ENCODE results near the gene AFAP1L2.
A peak's percentile ranks its signal among the peaks of the same experiment; 100 is the strongest.

Gene AFAP1L2

GRCh38 chr10:114372995-114373394 lies 31.3 kb downstream of the AFAP1L2 start:
- H3K4me3 ChIP-seq (ENCODE audit: low read length in 2 of 2) = no peak overlapping the region
- peaks cover 40% of the 10 kb centered on the region for H3K4me1 ChIP-seq (ENCODE audit: control insufficient read depth, insufficient read depth, low read length)
- no peak overlapping the region for H3K9ac ChIP-seq (ENCODE audit: low read length in 2 of 2)
- no peak overlapping the region for H3K27ac ChIP-seq (ENCODE audit: low read length)
- H3K27me3 ChIP-seq (ENCODE audit: control insufficient read depth in 1 of 2, insufficient read depth in 2 of 2, low read length in 2 of 2) = no peaks in the 10 kb centered on the region
- H3K36me3 ChIP-seq (ENCODE audit: control insufficient read depth in 2 of 2, insufficient read depth in 2 of 2, low read length in 2 of 2) = no peaks in the 10 kb centered on the region
- H3K9me3 ChIP-seq (ENCODE audit: control insufficient read depth in 2 of 2, low read length in 2 of 2) = no peaks in the 10 kb centered on the region

DNA sequence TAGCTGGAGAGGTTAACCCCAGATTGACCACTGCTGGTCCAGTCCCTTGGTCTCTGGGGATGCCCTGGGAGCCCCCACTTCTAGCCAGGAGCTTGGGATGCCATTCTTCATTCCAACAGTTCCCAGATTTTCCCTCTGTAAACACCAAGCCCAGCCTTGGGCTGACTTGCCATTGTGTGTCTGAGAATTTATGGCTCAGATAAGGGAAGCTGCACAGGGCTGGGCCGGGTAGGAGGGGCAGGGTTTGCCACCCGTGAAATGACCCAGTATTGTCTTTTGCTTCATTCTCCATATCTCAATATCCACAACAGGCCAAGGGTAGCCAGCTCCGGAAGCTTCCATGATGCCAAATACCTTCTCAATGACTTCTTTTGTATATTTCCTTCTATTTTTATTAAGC lies 32.1 kb downstream of the AFAP1L2 start:
- Histone ChIP-seq H3K9ac (ENCODE audit: low read length in 2 of 2) (no peak overlapping the region), H3K27ac (ENCODE audit: low read length) (no peak overlapping the region), H3K27me3 (ENCODE audit: control insufficient read depth in 1 of 2, insufficient read depth in 2 of 2, low read length in 2 of 2) (no peaks in the 10 kb centered on the region), H3K36me3 (ENCODE audit: control insufficient read depth in 2 of 2, insufficient read depth in 2 of 2, low read length in 2 of 2) (no peaks in the 10 kb centered on the region), H3K9me3 (ENCODE audit: control insufficient read depth in 2 of 2, low read length in 2 of 2) (no peaks in the 10 kb centered on the region), H3K4me1 (ENCODE audit: control insufficient read depth, insufficient read depth, low read length) (peaks cover 48% of the 10 kb centered on the region), H3K4me3 (ENCODE audit: low read length in 2 of 2) (no peak overlapping the region)

DNA sequence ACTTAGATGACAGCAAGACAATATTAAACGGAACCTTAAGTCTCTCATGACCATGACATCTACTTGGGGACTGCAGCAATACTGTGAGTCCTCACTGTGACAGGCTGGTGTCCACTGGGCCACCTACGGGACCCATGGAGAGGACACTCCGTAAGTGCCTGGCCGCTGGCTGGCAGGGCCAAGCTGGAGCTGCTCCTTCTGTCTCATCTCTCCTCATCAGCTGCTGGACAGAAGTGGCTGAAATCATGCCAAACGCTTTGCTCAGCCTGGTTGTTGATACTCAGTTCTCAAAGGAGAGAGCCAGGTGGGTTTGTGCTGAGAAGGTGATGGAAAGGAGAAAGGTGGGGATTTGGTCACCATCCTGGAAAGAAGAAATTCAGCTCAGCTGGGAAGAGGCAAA lies 33.3 kb downstream of the AFAP1L2 start:
- Histone ChIP-seq H3K9me3 (ENCODE audit: control insufficient read depth in 2 of 2, low read length in 2 of 2) (no peaks in the 10 kb centered on the region), H3K27me3 (ENCODE audit: control insufficient read depth in 1 of 2, insufficient read depth in 2 of 2, low read length in 2 of 2) (no peaks in the 10 kb centered on the region), H3K27ac (ENCODE audit: low read length) (peak overlapping the region; percentile 31), H3K9ac (ENCODE audit: low read length in 2 of 2) (no peak overlapping the region), H3K4me1 (ENCODE audit: control insufficient read depth, insufficient read depth, low read length) (peaks cover 52% of the 10 kb centered on the region), H3K36me3 (ENCODE audit: control insufficient read depth in 2 of 2, insufficient read depth in 2 of 2, low read length in 2 of 2) (no peaks in the 10 kb centered on the region), H3K4me3 (ENCODE audit: low read length in 2 of 2) (no peak overlapping the region)

GRCh38 chr10:114370199-114370598 lies 34.1 kb downstream of the AFAP1L2 start:
- H3K27me3 ChIP-seq (ENCODE audit: control insufficient read depth in 1 of 2, insufficient read depth in 2 of 2, low read length in 2 of 2) = no peaks in the 10 kb centered on the region
- peak overlapping the region; percentile 31 for H3K27ac ChIP-seq (ENCODE audit: low read length)
- H3K36me3 ChIP-seq (ENCODE audit: control insufficient read depth in 2 of 2, insufficient read depth in 2 of 2, low read length in 2 of 2) = no peaks in the 10 kb centered on the region
- no peaks in the 10 kb centered on the region for H3K9me3 ChIP-seq (ENCODE audit: control insufficient read depth in 2 of 2, low read length in 2 of 2)
- no peak overlapping the region for H3K4me3 ChIP-seq (ENCODE audit: low read length in 2 of 2)
- H3K4me1 ChIP-seq (ENCODE audit: control insufficient read depth, insufficient read depth, low read length) = peaks cover 48% of the 10 kb centered on the region
- no peak overlapping the region for H3K9ac ChIP-seq (ENCODE audit: low read length in 2 of 2)

DNA sequence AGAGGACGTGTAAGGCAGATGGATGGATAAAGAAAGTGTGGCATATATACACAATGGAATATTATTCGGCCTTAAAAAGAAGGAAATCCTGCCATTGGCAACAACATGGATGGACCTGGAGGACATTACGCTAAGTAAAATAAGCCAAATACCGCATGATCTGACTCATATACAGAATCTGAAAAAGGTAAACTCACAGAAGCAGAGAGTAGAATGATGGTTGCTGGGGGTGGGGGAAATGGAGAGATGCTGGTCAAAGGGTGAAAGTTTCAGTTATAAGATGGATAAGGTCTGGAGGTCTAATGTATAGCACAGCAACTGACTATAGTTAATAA lies 36.3 kb downstream of the AFAP1L2 start:
- no peaks in the 10 kb centered on the region for H3K36me3 ChIP-seq (ENCODE audit: control insufficient read depth in 2 of 2, insufficient read depth in 2 of 2, low read length in 2 of 2)
- peak overlapping the region; percentile 76 for H3K27ac ChIP-seq (ENCODE audit: low read length)
- H3K9me3 ChIP-seq (ENCODE audit: control insufficient read depth in 2 of 2, low read length in 2 of 2) = no peaks in the 10 kb centered on the region
- H3K4me1 ChIP-seq (ENCODE audit: control insufficient read depth, insufficient read depth, low read length) = peaks cover 40% of the 10 kb centered on the region
- H3K9ac ChIP-seq (ENCODE audit: low read length in 2 of 2) = no peak overlapping the region
- H3K4me3 ChIP-seq (ENCODE audit: low read length in 2 of 2) = no peak overlapping the region
- H3K27me3 ChIP-seq (ENCODE audit: control insufficient read depth in 1 of 2, insufficient read depth in 2 of 2, low read length in 2 of 2) = no peaks in the 10 kb centered on the region

GRCh38 chr10:114367351-114368056 lies 36.8 kb downstream of the AFAP1L2 start:
- no peak overlapping the region for H3K4me3 ChIP-seq (ENCODE audit: low read length in 2 of 2)
- H3K36me3 ChIP-seq (ENCODE audit: control insufficient read depth in 2 of 2, insufficient read depth in 2 of 2, low read length in 2 of 2) = no peaks in the 10 kb centered on the region
- peaks cover 41% of the 10 kb centered on the region for H3K4me1 ChIP-seq (ENCODE audit: control insufficient read depth, insufficient read depth, low read length)
- no peaks in the 10 kb centered on the region for H3K27me3 ChIP-seq (ENCODE audit: control insufficient read depth in 1 of 2, insufficient read depth in 2 of 2, low read length in 2 of 2)
- peak overlapping the region in 1 of 2 donors; percentile 5 for H3K9ac ChIP-seq (ENCODE audit: low read length in 2 of 2)
- H3K9me3 ChIP-seq (ENCODE audit: control insufficient read depth in 2 of 2, low read length in 2 of 2) = no peaks in the 10 kb centered on the region
- peak overlapping the region; percentile 76 for H3K27ac ChIP-seq (ENCODE audit: low read length)

GRCh38 chr10:114364726-114365125 lies 39.6 kb downstream of the AFAP1L2 start:
- no peaks in the 10 kb centered on the region for H3K27me3 ChIP-seq (ENCODE audit: control insufficient read depth in 1 of 2, insufficient read depth in 2 of 2, low read length in 2 of 2)
- peak overlapping the region; percentile 24 for H3K27ac ChIP-seq (ENCODE audit: low read length)
- H3K9me3 ChIP-seq (ENCODE audit: control insufficient read depth in 2 of 2, low read length in 2 of 2) = no peaks in the 10 kb centered on the region

GRCh38 chr10:114363745-114364454 lies 40.4 kb downstream of the AFAP1L2 start:
- peak overlapping the region; percentile 24 for H3K27ac ChIP-seq (ENCODE audit: low read length)
- H3K9me3 ChIP-seq (ENCODE audit: control insufficient read depth in 2 of 2, low read length in 2 of 2) = no peaks in the 10 kb centered on the region
- no peak overlapping the region for H3K4me3 ChIP-seq (ENCODE audit: low read length in 2 of 2)
- peaks cover 41% of the 10 kb centered on the region for H3K4me1 ChIP-seq (ENCODE audit: control insufficient read depth, insufficient read depth, low read length)
- H3K27me3 ChIP-seq (ENCODE audit: control insufficient read depth in 1 of 2, insufficient read depth in 2 of 2, low read length in 2 of 2) = no peaks in the 10 kb centered on the region
- no peak overlapping the region for H3K9ac ChIP-seq (ENCODE audit: low read length in 2 of 2)
- H3K36me3 ChIP-seq (ENCODE audit: control insufficient read depth in 2 of 2, insufficient read depth in 2 of 2, low read length in 2 of 2) = peaks cover 0 to 2% of the 10 kb centered on the region in 2 donors

More at GRCh38 chr10:114364726-114365125, 39.6 kb downstream of the AFAP1L2 start:
- Histone ChIP-seq H3K9ac (ENCODE audit: low read length in 2 of 2) (no peak overlapping the region), H3K4me1 (ENCODE audit: control insufficient read depth, insufficient read depth, low read length) (peaks cover 34% of the 10 kb centered on the region), H3K36me3 (ENCODE audit: control insufficient read depth in 2 of 2, insufficient read depth in 2 of 2, low read length in 2 of 2) (peaks cover 0 to 2% of the 10 kb centered on the region in 2 donors), H3K4me3 (ENCODE audit: low read length in 2 of 2) (no peak overlapping the region)

GRCh38 chr10:114362826-114363355 lies 41.4 kb downstream of the AFAP1L2 start:
- peaks cover 38% of the 10 kb centered on the region for H3K4me1 ChIP-seq (ENCODE audit: control insufficient read depth, insufficient read depth, low read length)
- no peaks in the 10 kb centered on the region for H3K27me3 ChIP-seq (ENCODE audit: control insufficient read depth in 1 of 2, insufficient read depth in 2 of 2, low read length in 2 of 2)
- no peak overlapping the region for H3K4me3 ChIP-seq (ENCODE audit: low read length in 2 of 2)
- H3K9me3 ChIP-seq (ENCODE audit: control insufficient read depth in 2 of 2, low read length in 2 of 2) = no peaks in the 10 kb centered on the region
- H3K27ac ChIP-seq (ENCODE audit: low read length) = no peak overlapping the region
- H3K36me3 ChIP-seq (ENCODE audit: control insufficient read depth in 2 of 2, insufficient read depth in 2 of 2, low read length in 2 of 2) = peaks cover 0 to 2% of the 10 kb centered on the region in 2 donors
- H3K9ac ChIP-seq (ENCODE audit: low read length in 2 of 2) = no peak overlapping the region

DNA sequence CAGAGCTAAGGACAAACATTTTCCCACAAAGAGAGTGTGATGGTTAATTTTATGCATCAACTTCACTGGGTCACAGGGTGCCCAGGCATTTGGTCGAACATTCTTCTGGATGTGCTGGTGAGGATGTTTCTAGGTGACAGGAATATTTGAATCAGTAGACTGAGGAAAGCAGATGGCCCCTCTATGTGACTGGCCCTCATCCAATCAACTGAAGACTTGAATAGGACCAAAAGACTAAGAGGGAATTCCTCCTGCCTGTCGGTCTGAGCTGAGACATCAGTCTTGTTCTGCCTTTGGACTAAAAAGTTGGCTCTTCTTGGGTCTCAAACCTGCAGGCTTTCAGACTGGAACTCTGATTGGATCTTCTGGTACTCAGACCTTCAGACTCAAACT lies 44.4 kb downstream of the AFAP1L2 start:
- no peak overlapping the region for H3K4me3 ChIP-seq (ENCODE audit: low read length in 2 of 2)

More for the DNA sequence above, 44.4 kb downstream of the AFAP1L2 start:
- H3K9ac ChIP-seq (ENCODE audit: low read length in 2 of 2) = no peak overlapping the region
- H3K4me1 ChIP-seq (ENCODE audit: control insufficient read depth, insufficient read depth, low read length) = peaks cover 38% of the 10 kb centered on the region
- no peak overlapping the region for H3K27ac ChIP-seq (ENCODE audit: low read length)
- no peaks in the 10 kb centered on the region for H3K27me3 ChIP-seq (ENCODE audit: control insufficient read depth in 1 of 2, insufficient read depth in 2 of 2, low read length in 2 of 2)
- H3K9me3 ChIP-seq (ENCODE audit: control insufficient read depth in 2 of 2, low read length in 2 of 2) = no peaks in the 10 kb centered on the region
- peaks cover 0 to 2% of the 10 kb centered on the region in 2 donors for H3K36me3 ChIP-seq (ENCODE audit: control insufficient read depth in 2 of 2, insufficient read depth in 2 of 2, low read length in 2 of 2)

All from stomach smooth muscle (tissue), 2 donors.